MM.1S (cell line): ENCODE data around the gene MINDY4.

Experiments
- DNase-seq: peaks from one replicate; pipeline ENCODE4 v3.0.0-alpha.2; 2015
- H2AFZ ChIP-seq: fragments of 300-600 bp; sonication (generic); 2 replicates; pipeline ENCODE4 v1.6.0; 2016; ENCODE audit warnings: antibody characterized with exemption, low read length
- H3F3A ChIP-seq: fragments of 300-600 bp; sonication (generic); 2 replicates; pipeline ENCODE4 v1.6.1; 2016; ENCODE audit warnings: mild to moderate bottlenecking, antibody characterized with exemption, low read length, moderate library complexity, mixed read lengths; ENCODE audit not compliant: insufficient read depth
- H3K27ac ChIP-seq: fragments of 300-600 bp; sonication (generic); 2 replicates; pipeline ENCODE4 v1.5.1; 2016; ENCODE audit warnings: mild to moderate bottlenecking, low read length
- H3K27me3 ChIP-seq: fragments of 300-600 bp; sonication (generic); replicated peaks from 2 replicates; pipeline ENCODE4 v1.6.0; 2016; ENCODE audit warnings: low read length; ENCODE audit not compliant: insufficient read depth
- H3K36me3 ChIP-seq: fragments of 300-600 bp; sonication (generic); replicated peaks from 2 replicates; pipeline ENCODE4 v1.6.1; 2016; ENCODE audit warnings: mild to moderate bottlenecking, low read length, mixed read lengths; ENCODE audit not compliant: insufficient read depth
- H3K4me1 ChIP-seq: fragments of 300-600 bp; sonication (generic); 2 replicates; pipeline ENCODE4 v1.6.1; 2016; ENCODE audit warnings: low read length, mixed read lengths
- H3K4me2 ChIP-seq: fragments of 300-600 bp; sonication (generic); 2 replicates; pipeline ENCODE4 v1.6.0; 2016; ENCODE audit warnings: low read depth, low read length
- H3K4me3 ChIP-seq: fragments of 300-600 bp; sonication (generic); 2 replicates; pipeline ENCODE4 v1.5.1; 2016; ENCODE audit warnings: low read length, mixed read lengths
- H3K79me2 ChIP-seq: fragments of 300-600 bp; sonication (generic); 2 replicates; pipeline ENCODE4 v1.6.1; 2016; ENCODE audit warnings: mixed run types, low read length, mixed read lengths
- H3K9ac ChIP-seq: fragments of 300-600 bp; sonication (generic); 2 replicates; pipeline ENCODE4 v1.6.1; 2016; ENCODE audit warnings: low read length, mixed read lengths
- H3K9me2 ChIP-seq: fragments of 300-600 bp; sonication (generic); replicated peaks from 2 replicates; pipeline ENCODE4 v1.6.1; 2016; ENCODE audit warnings: mild to moderate bottlenecking, low read length, mixed read lengths; ENCODE audit not compliant: insufficient read depth
- H3K9me3 ChIP-seq: fragments of 300-600 bp; sonication (generic); replicated peaks from 2 replicates; pipeline ENCODE4 v1.6.1; 2016; ENCODE audit warnings: mild to moderate bottlenecking, low read length, mixed read lengths; ENCODE audit not compliant: insufficient read depth
- H4K20me1 ChIP-seq: fragments of 300-600 bp; sonication (generic); 2 replicates; pipeline ENCODE4 v1.6.1; 2016; ENCODE audit warnings: mild to moderate bottlenecking, low read length, moderate library complexity, mixed read lengths; ENCODE audit not compliant: insufficient read depth
- CTCF ChIP-seq: fragments of 300-600 bp; sonication (generic); IDR thresholded peaks from 2 replicates; pipeline ENCODE4 v1.5.1; 2016; ENCODE audit warnings: antibody characterized with exemption, low read length, mixed read lengths
- EZH2 ChIP-seq: fragments of 300-600 bp; sonication (generic); optimal IDR thresholded peaks from 2 replicates; pipeline ENCODE3; 2017; ENCODE audit warnings: low read depth, mild to moderate bottlenecking, antibody characterized with exemption, low read length, mixed read lengths
- EZH2phosphoT487 ChIP-seq: fragments of 300-600 bp; sonication (generic); IDR thresholded peaks from 2 replicates; pipeline ENCODE4 v1.6.1; 2018; ENCODE audit warnings: antibody characterized with exemption, low read length

The MINDY4 gene

GRCh38 chr7:30740417-30741181 is 30.6 kb upstream of the MINDY4 start:
- TF ChIP-seq CTCF (peak; percentile 99), EZH2phosphoT487 (no peak)
- H3K27ac ChIP-seq, result no peak overlapping the region
- no peak overlapping the region for H3K4me2 ChIP-seq
- no peaks in the 10 kb centered on the region for H3K36me3 ChIP-seq
- H3K9me3 ChIP-seq, result no peaks in the 10 kb centered on the region
- no peaks in the 10 kb centered on the region for H4K20me1 ChIP-seq
- H3K79me2 ChIP-seq, result no peaks in the 10 kb centered on the region
- no peak overlapping the region for H3K4me3 ChIP-seq
- no peaks in the 10 kb centered on the region for H3K27me3 ChIP-seq
- H3K9ac ChIP-seq, result no peak overlapping the region
- DNase-seq, result peak; percentile 47
- H3F3A ChIP-seq, result no peaks in the 10 kb centered on the region
- H3K9me2 ChIP-seq, result no peaks in the 10 kb centered on the region
- H3K4me1 ChIP-seq, result peaks cover 4% of the 10 kb centered on the region; the same call in 1 of the 2 replicates
- H2AFZ ChIP-seq, result 0 out of 2 replicates have a peak overlapping the region, but pooled peaks have one; percentile 20

- no peaks in the 10 kb centered on the region for H3K36me3 ChIP-seq
- H3K27ac ChIP-seq, result no peak overlapping the region
- no peaks in the 10 kb centered on the region for H4K20me1 ChIP-seq
- DNase-seq, result no peak
- H3K4me2 ChIP-seq, result no peak overlapping the region
- H3K9me3 ChIP-seq, result no peaks in the 10 kb centered on the region
- H3K9ac ChIP-seq, result no peak overlapping the region
- no peaks in the 10 kb centered on the region for H3K27me3 ChIP-seq
- H3K9me2 ChIP-seq, result no peaks in the 10 kb centered on the region
- H3K79me2 ChIP-seq, result no peaks in the 10 kb centered on the region
- no peak overlapping the region for H2AFZ ChIP-seq
- H3K4me1 ChIP-seq, result peaks cover 4% of the 10 kb centered on the region; the same call in 1 of the 2 replicates
- H3F3A ChIP-seq, result no peaks in the 10 kb centered on the region
- H3K4me3 ChIP-seq, result no peak overlapping the region
- no peak for TF ChIP-seq CTCF
- no peak for TF ChIP-seq EZH2
- no peak for TF ChIP-seq EZH2phosphoT487
Measured at GRCh38 chr7:30741289-30741688, 29.9 kb upstream of the MINDY4 start.

DNA sequence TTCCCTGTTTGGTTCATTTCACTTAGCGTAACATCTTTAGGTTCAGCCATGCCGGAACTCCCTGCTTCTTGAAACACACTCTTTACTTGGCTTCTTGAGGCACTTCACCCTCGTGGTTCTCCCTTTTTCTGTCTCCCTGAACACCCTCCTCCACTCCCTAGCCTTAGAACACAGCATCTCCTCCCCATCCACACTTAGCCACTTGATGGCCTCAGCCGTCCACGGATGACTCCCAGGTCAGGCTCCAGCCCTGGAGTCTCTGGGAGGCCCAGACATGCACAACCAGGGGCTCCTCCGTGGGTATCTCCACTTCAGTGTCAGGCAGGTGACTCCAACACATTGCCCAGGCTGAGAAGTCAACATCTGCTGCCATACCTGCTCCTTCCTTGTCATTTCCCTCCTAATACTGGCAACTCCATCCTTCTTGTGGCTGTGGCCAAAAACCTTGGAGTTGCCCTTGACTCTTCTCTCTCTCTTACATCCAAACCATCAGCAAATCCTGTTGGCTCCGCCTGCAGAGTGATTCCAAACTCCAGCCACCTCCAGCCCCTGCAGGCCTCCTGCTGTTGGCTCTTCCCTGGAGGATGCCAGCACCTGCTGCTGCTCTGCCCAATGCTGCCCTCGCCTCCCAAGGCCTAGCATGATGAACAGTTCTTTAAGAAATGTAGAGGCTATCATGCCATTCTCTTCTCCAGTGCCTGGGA is 27.7 kb upstream of the MINDY4 start:
- TF ChIP-seq CTCF (no peak), EZH2 (no peak), EZH2phosphoT487 (no peak)
- Histone ChIP-seq H3K27me3 (no peaks in the 10 kb centered on the region), H3K36me3 (no peaks in the 10 kb centered on the region), H3K27ac (no peak overlapping the region), H2AFZ (no peak overlapping the region), H4K20me1 (no peaks in the 10 kb centered on the region), H3K9me3 (no peaks in the 10 kb centered on the region), H3K4me1 (no peaks in the 10 kb centered on the region), H3K9me2 (no peaks in the 10 kb centered on the region), H3K79me2 (no peaks in the 10 kb centered on the region), H3K4me2 (no peak overlapping the region), H3K9ac (no peak overlapping the region), H3K4me3 (no peak overlapping the region), H3F3A (no peaks in the 10 kb centered on the region)
- no peak for DNase-seq
